Ecto neural progenitor cell (in vitro differentiated cells): ENCODE results near the gene EPB41.

Experiments
- DNase-seq: peaks from one replicate; pipeline ENCODE4 v3.0.0-alpha.2; 2018; ENCODE audit warnings: low spot score

Gene EPB41

GRCh38 chr1:28890836-28891235, 23.5 kb upstream of the EPB41 start:
- DNase-seq, result no peak

GRCh38 chr1:28891256-28891655, 23.1 kb upstream of the EPB41 start:
- no peak for DNase-seq

- DNase-seq, result peak; percentile 70
Measured at GRCh38 chr1:28893403-28894102, 20.8 kb upstream of the EPB41 start.

GRCh38 chr1:28894785-28895184, 19.6 kb upstream of the EPB41 start:
- DNase-seq, result no peak

- no peak for DNase-seq
Measured at GRCh38 chr1:28895896-28896608, 18.3 kb upstream of the EPB41 start.

- no peak for DNase-seq
Measured at GRCh38 chr1:28896609-28896986, 17.8 kb upstream of the EPB41 start.

- DNase-seq, result no peak
Measured at GRCh38 chr1:28897789-28898188, 16.6 kb upstream of the EPB41 start.

- no peak for DNase-seq
Measured at GRCh38 chr1:28898405-28898881, 15.9 kb upstream of the EPB41 start.

- DNase-seq, result no peak
Measured at GRCh38 chr1:28899267-28899666, 15.1 kb upstream of the EPB41 start.

GRCh38 chr1:28900562-28900961, 13.8 kb upstream of the EPB41 start:
- DNase-seq, result no peak

GRCh38 chr1:28902738-28903137, 11.6 kb upstream of the EPB41 start:
- DNase-seq, result no peak

GRCh38 chr1:28905921-28906666, 8.3 kb upstream of the EPB41 start:
- DNase-seq, result no peak

- DNase-seq, result no peak
Measured at GRCh38 chr1:28909198-28909597, 5.2 kb upstream of the EPB41 start.

GRCh38 chr1:28910379-28911115, 3.8 kb upstream of the EPB41 start:
- no peak for DNase-seq

GRCh38 chr1:28913786-28914227, 562 bp upstream of the EPB41 start:
- DNase-seq, result no peak

GRCh38 chr1:28915031-28915895, 894 bp downstream of the EPB41 start:
- no peak for DNase-seq

GRCh38 chr1:28917757-28918118, 3.4 kb downstream of the EPB41 start:
- no peak for DNase-seq

GRCh38 chr1:28921286-28921869, 7.0 kb downstream of the EPB41 start:
- DNase-seq, result no peak

- no peak for DNase-seq
Measured at GRCh38 chr1:28925350-28925891, 11.1 kb downstream of the EPB41 start.

- DNase-seq, result no peak
Measured at GRCh38 chr1:28926629-28927265, 12.4 kb downstream of the EPB41 start.
